22Rv1 (cell line): ENCODE data around the gene ANKIB1.

Experiments
- ZFX ChIP-seq: fragments of 450-650 bp; IDR thresholded peaks from 2 replicates; pipeline ENCODE4 v1.6.1; 2017; ENCODE audit warnings: antibody characterized with exemption, borderline replicate concordance
- TF ChIP-seq, protein P1 (sequence below): fragments of 450-650 bp; IDR thresholded peaks from 2 replicates; pipeline ENCODE4 v1.5.1; 2017; ENCODE audit warnings: mild to moderate bottlenecking

DNA sequence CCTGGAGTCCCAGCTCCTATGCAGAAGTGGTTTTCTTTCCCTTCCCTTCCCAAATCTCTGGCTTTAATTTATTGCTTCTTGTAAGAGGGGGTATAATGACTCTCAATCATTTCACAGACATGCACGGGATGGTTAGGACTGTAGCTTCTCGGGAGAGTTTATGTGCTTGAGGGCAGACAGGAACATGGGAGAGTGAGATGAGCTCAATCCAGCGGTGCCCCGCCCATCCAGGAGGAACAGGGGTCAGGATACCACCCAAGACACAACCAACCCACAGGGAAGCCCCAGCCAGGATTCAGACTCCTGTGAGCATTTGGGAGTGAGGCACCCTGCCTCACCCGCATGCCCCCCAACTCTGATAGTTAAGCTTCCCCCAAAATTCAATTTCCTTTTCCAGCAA, 167.8 kb downstream of the ANKIB1 start:
- TF ChIP-seq, protein P1, sequence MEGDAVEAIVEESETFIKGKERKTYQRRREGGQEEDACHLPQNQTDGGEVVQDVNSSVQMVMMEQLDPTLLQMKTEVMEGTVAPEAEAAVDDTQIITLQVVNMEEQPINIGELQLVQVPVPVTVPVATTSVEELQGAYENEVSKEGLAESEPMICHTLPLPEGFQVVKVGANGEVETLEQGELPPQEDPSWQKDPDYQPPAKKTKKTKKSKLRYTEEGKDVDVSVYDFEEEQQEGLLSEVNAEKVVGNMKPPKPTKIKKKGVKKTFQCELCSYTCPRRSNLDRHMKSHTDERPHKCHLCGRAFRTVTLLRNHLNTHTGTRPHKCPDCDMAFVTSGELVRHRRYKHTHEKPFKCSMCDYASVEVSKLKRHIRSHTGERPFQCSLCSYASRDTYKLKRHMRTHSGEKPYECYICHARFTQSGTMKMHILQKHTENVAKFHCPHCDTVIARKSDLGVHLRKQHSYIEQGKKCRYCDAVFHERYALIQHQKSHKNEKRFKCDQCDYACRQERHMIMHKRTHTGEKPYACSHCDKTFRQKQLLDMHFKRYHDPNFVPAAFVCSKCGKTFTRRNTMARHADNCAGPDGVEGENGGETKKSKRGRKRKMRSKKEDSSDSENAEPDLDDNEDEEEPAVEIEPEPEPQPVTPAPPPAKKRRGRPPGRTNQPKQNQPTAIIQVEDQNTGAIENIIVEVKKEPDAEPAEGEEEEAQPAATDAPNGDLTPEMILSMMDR, result no peak
- TF ChIP-seq ZFX, result no peak
